Epithelial cell of prostate (primary cell): ENCODE data around the gene TENM3.

ENCODE experiments used
- DNase-seq: peaks from one replicate; pipeline ENCODE4 v3.0.0-alpha.2; 2011; ENCODE audit warnings: low read depth, low spot score
- H3K27ac ChIP-seq: fragments of 450-650 bp; 2 replicates; pipeline ENCODE4 v1.5.1; 2017; ENCODE audit warnings: mild to moderate bottlenecking

TENM3 gene

DNA sequence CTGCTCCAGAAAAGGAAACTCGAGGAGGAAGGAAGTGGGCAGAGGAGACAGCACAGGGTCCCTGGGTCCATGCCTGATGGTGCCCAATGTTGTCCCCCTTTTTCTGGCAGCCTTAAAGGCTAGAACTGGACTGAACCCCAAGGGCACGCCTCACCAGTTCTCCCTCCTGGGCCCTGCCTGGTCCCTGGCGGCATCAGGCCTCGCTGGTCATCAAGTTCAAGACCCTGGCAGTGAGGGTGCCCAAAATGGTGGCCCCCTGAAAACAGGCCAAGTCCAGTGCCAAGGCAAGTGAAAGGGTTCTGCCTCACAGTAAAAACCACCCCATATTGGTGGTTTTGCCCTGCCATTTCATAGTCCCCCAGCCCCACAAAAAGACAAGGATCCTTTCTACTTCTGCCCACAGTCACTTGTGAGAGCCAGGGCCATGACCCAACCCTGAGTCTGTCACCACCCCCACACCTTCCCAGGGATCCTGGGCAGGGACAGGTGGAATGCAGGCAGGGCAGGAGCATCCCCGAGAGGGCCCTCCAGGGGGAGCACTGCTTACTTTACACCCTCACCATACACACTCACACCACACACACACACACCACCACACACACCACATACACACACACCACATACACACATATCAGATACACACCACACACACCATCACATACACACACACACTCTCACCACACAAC lies 566.4 kb downstream of the TENM3 start:
- no peak for DNase-seq
- H3K27ac ChIP-seq, result peak overlapping the region; percentile 17

DNA sequence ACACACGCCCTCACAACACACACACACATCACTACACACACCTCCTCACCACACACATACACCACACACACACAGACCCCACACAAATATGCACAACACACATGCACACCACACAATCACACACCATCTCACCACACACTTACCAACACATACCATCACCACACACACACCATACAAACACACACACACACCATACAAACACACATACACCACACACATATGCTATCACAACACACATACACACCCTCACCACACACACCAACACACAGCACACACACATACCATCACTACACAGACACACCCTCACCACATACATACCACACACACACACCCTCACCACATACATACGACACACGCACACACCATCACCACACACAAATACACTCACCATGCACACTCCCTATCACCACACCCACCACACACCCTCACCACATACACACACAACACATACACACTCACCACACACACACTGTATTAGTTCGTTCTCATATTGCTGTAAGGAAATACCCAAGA lies 567.0 kb downstream of the TENM3 start:
- no peak for DNase-seq
- H3K27ac ChIP-seq, result no peak overlapping the region

DNA sequence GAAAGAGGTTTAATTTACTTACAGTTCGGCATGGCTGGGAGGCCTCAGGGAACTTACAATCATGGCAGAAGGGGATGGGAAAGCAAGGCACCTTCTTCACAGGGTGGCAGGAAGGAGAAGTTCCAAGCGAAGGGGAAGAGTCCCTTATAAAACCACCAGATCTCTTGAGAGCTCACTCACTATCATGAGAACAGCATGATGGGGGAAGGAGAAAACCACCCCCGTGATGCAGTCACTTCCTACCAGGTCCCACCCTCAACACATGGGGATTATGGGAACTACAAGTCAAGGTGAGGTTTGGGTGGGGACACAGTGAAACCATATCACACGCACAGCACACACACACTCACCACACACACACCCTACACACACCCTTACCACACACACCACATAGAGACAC lies 569.7 kb downstream of the TENM3 start:
- no peak for DNase-seq
- H3K27ac ChIP-seq, result peak overlapping the region; percentile 82

DNA sequence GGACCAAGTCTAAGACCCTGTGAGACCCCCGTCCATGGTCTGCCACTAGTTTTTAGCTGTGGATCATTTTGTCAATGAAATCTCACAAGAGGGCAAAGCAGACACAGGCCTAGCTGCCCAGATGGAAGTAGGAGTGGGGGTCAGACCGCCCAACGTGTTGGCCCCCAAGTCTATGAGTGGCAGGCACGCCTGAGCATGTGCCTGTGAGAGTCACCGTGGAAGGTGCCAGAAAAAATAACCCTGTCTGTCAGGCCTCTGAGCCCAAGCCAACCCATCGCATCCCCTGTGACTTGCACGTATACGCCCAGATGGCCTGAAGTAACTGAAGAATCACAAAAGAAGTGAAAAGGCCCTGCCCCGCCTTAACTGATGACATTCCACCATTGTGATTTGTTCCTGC lies 570.9 kb downstream of the TENM3 start:
- DNase-seq, result peak; percentile 8
- H3K27ac ChIP-seq, result peak overlapping the region; percentile 82

DNA sequence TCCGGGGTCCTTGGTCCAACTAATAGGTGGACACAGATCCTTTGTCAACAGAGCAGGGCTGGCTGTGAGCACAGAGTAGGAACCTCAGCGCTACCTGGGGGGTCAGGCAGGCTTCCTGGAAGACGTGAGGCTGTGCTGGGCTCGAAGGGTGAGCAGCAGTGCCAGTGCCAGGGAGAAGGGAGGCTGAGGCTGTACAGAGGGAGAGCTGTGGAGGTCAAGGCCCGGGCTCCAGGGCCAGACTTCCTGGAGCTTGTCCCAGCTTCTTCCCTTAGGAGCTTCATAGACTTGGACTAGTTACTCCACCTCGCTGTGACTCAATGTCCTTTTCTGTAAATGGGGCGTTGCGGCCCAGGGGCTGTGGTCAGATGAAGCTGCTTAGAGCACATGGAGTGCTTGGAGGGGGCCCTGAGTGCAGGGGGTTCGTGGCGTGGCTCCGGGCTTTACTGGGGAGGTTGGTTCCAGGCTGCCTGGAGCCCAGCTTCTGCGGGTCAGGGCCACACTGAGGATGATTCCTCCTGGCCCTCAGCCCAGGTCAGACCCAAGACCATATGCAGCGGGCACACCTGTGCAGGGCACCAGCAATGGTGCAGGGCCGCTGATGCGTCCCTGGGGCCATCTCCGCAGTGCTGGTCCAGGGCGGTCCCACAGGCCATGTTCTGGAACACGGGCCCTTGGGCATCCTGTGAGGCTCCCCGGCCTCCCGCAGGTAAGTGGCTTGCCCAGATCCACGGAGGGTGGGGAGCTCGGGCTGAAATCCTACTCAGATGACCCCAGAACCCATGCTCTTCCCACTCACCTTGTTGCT lies 575.9 kb downstream of the TENM3 start:
- peak overlapping the region; percentile 73 for H3K27ac ChIP-seq
- no peak for DNase-seq

DNA sequence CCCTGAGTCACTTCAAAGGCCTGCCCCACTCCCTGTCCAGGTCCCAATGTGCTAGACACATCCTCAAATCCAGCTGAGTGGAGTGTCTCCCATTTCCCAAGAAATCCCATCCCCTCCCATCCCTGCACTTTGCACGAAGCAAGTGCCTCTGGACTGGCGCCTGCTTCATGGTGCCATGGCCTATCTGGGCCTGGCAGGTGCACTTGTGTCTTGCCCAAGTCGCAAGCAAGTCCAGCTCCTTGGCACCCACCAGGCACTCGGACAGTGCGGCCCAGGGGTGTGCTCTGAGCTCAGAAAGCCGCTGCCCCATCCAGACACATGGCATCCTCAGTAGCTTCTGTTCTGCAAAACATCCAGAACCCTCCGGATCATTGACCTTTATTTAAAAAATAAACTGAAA lies 576.5 kb downstream of the TENM3 start:
- H3K27ac ChIP-seq, result no peak overlapping the region
- no peak for DNase-seq

DNA sequence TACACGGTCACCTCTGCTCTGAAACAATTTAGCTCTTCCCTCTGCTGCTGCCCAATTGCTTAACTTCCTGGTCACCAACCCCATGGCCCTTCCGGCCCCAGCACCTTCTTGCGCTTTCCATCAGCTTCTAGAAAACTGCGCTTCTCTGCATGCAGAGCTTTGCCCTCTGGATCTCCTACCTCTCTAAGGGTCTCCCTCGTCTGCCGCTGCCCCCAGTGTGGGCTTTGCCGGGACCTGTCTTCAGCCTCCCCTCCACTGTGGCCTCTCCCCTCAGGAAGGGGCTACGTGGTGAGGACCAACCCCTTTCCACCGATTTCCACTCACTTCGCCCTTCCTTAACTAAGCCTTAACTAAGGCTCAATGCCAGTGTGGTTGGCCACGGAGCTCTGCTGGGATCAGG lies 579.4 kb downstream of the TENM3 start:
- H3K27ac ChIP-seq, result no peak overlapping the region
- no peak for DNase-seq

DNA sequence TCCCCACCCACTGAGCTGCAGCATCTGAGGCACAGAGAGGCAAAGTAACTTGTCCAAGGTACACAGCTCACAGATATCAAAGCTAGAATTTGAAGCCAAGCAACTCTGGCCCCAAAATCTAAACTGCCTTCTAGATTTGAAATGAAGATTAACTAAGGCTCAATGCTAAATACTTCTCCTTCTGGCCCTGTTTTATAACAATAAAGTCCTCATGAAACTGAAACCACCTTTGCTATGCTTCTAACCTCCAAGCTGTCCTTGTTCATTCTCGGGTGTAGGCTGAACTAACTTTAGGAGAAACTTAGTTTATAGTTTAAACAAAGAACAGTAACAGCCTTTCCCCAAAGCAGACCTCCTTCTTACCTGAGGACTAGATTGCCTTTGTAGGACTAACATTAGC lies 580.4 kb downstream of the TENM3 start:
- no peak for DNase-seq
- no peak overlapping the region for H3K27ac ChIP-seq

DNA sequence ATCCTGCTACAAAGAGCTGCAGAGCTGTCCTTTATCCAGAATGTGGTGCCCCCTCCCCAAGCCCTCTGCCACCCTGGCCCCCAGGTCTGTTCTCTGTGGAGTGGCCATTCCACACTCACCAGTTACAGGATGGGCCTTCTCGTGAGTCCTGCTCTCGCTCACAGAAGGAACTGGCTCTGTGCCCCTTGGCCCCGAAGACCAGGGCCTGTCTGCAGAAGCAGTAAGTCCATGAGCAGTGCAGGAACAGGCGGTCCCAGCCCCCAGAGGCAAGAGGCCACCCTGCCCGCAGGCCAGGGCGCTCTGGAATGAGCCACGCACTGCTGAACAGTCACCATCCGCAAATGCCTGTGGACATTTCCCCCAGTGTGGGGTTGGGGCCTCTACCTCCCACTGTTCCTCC lies 581.8 kb downstream of the TENM3 start:
- H3K27ac ChIP-seq, result no peak overlapping the region

DNA sequence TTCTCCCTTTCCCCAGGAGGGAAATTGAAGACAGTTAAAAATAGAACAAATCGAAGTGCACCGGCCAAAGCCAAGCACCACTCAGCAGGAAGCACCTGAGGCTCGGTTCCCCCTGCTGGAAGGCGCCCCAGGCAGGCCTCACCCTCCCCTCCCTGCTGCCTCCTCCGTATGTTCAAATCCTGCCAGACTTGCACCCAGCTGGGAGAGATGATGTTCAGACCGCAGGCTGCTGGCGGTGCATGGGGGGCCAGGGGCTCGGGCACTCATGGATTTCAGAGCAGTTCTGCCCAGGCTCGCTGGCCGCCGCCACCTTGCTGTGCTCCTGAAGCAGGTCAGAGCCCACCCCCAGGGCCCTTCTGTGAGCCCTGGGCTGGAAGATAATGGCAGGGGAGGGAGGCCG lies 582.6 kb downstream of the TENM3 start:
- H3K27ac ChIP-seq, result no peak overlapping the region
- no peak for DNase-seq

More for the DNA sequence above, 581.8 kb downstream of the TENM3 start:
- DNase-seq, result no peak

DNA sequence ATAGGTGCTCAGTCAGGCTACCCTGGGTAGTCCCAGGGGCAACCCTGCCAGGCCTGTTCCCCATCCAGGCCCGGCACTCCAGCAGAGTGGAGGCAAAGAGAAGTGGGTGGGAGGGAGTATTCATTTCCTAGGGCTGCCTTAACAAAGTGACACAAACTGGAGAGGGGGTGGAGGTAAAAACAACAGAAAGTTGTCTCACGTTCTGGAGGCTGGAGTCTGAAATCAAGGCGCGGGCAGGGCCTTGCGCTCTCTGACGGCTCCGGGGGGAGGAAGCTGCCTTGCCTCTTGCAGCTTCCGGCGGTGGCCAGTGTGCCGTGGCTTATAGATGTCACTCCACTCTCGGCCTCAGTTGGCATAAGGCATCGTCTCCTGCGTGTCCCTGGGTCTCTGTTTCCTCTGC lies 583.2 kb downstream of the TENM3 start:
- H3K27ac ChIP-seq, result no peak overlapping the region
- DNase-seq, result no peak

DNA sequence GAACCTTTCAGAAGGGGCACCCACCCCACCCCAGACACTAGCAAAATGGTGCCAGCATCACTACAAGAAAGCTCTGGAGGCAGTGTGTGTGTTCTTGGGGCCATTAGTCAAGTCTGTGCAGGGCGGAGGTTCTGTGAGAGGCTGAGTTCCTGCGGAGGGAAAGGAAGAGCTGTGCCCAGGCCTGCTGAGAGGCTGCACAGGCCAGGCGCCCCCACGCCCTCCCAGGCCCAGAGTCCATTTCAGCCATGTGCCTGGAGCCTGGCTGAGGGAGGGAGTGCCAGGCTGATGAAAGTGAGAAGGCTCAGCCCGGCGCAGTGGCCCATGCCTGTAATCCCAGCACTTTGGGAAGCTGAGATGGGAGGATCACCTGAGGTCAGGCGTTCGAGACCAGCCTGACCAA lies 584.0 kb downstream of the TENM3 start:
- no peak overlapping the region for H3K27ac ChIP-seq
- no peak for DNase-seq

DNA sequence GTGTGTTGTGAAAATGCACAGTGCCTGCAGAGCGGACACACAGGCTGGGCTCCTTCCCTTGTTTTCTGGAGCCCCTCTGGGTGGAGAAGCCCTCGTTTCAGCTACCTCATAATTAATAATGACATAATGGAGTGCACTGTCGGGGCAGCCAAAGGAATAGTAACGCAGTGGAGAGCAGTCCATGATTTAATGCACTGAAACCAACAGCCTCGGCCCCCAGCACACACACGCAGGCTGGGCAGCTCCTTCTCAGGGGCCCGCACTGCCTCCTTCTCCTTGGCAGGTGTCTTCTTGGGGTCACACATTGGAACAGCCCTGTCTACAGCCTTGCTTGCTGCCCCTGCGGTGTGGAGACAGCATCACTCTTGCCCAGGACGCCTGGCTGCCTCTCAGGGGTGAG lies 584.8 kb downstream of the TENM3 start:
- DNase-seq, result no peak
- H3K27ac ChIP-seq, result no peak overlapping the region

DNA sequence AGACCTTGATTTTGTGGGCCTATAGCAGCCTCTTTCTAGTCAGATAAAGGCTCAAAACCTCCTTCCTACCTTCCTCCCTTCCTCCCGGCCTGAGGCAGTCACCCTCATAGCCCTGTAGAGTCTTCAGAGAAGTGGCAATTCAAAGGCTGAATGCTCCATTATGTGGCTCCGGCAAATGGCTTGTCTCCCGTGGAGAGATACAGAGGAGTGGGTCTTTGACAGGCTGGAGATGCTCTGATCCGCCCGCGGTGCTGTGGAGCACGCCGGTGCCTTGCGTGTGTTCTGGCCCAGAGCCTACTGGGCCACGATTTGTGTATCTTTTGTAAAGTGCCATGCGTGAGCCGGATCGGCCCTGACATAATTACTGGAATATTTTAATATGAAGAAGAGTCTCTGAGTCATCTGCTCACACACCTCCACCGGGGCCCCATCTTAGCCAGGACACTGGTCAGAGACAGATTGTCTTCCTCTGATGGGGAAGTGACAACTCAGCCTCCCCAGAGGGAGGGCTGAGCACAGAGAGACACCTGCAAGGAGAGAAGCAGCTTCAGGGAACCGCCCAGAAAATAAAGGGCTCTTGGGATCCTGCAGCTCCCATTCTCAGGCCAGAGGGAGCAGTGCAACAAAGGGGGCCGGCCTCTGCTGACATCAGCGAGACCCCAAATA lies 585.3 kb downstream of the TENM3 start:
- no peak for DNase-seq
- no peak overlapping the region for H3K27ac ChIP-seq

DNA sequence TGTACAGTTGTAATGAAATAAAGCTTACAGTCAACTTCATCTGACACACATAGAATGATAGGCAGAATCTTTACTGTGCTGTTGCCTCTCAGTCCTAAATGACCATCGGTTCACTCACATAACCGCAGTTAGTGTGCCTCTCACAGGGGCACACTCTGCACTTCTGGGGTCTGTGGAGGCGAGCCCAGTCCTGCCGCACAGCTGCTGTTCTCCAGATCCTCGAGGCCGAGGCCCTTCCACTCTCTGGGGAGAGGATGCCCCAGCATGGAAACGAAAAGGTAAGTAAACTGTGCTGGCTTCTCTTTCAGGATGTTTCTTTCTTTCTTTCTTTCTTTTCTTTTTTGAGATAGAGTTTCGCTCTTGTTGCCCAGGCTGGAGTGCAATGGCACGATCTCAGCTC lies 586.0 kb downstream of the TENM3 start:
- H3K27ac ChIP-seq, result no peak overlapping the region

DNA sequence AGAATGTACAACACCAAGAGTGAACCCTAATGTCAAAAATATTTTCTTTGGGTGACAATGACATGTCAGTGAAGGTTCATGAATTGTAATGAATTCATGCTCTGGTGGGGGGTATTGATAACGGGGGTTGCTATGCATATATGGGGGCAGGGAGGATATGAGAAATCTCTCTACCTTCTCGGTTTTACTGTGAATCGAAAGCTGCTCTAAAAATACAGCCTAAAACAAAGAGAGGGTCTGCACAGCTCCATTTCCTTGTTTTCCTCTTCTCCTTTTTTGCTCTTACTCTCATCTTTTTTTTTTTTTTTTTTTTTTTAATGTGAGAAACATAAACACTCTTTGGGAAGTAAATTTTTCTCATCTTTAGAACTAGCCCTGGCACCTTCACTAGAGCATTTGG lies 588.2 kb downstream of the TENM3 start:
- H3K27ac ChIP-seq, result no peak overlapping the region
- DNase-seq, result no peak

More for the DNA sequence above, 586.0 kb downstream of the TENM3 start:
- no peak for DNase-seq

DNA sequence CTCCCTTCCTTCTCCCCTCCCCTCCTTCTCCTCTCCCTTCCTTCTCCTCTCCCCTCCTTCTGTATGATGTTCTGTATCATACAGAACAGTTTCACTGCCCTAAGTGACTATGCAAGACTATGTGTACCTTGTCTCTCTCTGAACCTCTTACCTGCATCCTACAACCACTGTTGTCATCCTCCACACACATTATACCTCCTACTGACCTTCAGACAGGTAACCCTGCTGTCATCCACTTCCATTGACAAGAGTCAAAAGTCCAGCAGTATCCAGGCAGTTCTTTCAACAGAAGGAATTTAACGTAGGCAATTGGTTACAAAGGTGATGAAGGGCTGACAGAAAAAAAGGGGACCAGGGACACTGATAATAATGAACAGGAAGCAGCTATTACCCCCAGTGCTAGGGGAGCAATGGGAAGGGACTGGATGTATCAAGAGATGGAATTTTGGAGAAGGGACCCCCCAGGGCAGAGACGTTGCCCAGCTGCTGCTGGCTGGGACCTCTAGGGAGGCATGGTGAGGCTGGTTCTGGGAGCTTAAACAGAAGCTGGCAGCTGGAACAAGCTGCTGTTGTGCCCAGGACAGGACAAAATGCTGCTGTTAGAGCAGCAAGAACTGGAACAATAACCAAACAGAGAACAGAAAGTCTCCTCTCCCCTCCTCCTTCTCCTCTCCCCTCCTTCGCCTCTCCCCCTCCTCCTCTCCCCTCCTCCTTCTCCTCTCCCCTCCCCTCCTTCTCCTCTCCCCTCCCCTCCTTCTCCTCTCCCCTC lies 589.3 kb downstream of the TENM3 start:
- DNase-seq, result no peak
- no peak overlapping the region for H3K27ac ChIP-seq

DNA sequence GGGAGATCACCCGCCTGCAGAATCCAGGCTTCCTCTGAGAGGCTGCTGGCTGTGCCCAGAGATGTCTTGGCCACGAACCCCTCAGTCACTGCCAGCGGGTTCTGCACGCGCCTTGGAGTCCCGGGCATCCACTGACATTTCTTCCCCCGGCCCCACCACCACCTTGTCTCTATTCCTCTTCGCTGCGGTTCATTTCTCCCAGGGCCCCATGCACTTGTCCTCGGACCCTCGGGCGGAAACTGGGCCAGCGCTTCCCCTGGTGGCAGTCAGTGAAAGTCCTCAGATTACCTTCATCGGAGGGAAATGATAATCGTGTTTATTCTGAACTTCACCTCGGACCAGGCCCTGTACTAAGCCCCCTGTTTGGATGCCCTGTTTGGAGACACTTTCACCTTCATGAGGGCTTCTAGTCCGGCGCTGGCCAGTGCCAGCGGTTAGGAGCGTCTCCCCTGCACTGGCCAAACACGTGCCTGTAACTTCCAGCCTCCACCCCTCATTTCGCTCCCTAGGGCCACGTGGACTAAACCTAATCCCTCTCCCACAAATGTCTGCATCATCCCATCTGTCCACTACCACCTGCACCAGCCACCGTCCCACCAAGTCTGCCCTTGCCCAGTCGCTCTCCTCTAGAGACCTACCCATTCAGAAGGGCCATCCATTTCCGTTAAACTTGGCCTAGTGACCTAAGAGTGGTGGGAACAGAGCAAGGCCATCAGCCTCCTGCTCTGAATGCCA lies 592.0 kb downstream of the TENM3 start:
- no peak for DNase-seq

DNA sequence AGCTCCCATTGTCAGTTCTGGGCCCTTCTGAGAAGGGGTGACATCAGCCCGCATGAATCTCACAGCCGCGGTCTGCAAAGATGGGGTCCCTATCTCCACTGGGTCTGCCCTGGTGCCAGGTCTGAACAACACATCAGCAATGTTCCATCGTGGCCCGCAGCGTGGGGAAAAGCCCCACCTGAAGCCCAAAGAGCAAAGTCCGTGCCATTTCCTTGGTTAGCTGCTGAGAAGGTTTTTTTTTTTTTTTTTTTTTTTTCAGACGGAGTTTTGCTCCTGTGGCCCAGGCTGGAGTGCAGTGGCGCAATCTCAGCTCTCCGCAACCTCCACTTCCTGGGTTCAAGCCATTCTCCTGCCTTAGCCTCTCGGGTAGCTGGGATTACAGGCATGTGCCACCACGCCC lies 594.6 kb downstream of the TENM3 start:
- no peak overlapping the region for H3K27ac ChIP-seq
- DNase-seq, result no peak

More for the DNA sequence above, 592.0 kb downstream of the TENM3 start:
- no peak overlapping the region for H3K27ac ChIP-seq

DNA sequence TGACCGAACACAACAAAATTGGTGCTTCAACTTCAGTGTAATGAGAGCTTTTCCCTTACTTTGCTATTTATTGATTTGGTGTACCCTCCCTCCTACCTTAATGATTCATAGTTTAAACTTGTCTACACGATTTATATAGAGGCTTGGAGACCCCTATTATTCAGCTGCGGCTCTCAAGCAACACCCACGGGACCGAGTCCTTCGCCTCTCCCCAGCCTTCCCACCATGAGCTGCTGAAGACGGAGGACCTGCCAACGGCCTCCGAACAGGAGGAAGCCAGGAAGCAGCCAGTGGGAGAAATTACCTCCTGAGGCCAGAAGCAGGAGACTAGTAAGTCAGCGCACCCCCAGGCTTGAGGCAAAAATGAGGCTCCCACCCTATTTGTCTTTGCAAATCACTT lies 595.3 kb downstream of the TENM3 start:
- no peak overlapping the region for H3K27ac ChIP-seq
- DNase-seq, result no peak
